K562 (cell line): Measurements from ENCODE around the gene GIPC3. TPM values are rescaled to one million over a fixed set of nuclear protein-coding genes. Genes with fewer than 3 reads are reported as not detected.

Experiments used
- DEAF1 ChIP-seq: fragments of 450-650 bp; formaldehyde crosslinking; IDR thresholded peaks from 2 replicates; pipeline ENCODE4 v1.4.0; 2020; ENCODE audit warnings: mild to moderate bottlenecking, moderate library complexity
- E2F8 ChIP-seq: fragments of 450-650 bp; IDR thresholded peaks from 2 replicates; pipeline ENCODE4 v1.7.1; 2018; ENCODE audit warnings: mild to moderate bottlenecking, low read depth; ENCODE audit not compliant: partially characterized antibody
- NBN ChIP-seq: fragments of 450-650 bp; IDR thresholded peaks from 2 replicates; pipeline ENCODE4 v1.6.1; 2016; ENCODE audit warnings: low read depth, mild to moderate bottlenecking
- RAD21 ChIP-seq, 2 experiments: fragments of 250-450 bp in 1 of 2; fragments of 450-650 bp in 1 of 2; sonication (Bioruptor Pico) in 1 of 2; formaldehyde crosslinking in 1 of 2; IDR thresholded peaks in 1 of 2; conservative IDR thresholded peaks in 1 of 2; 2 replicates each; pipeline versions ENCODE4 v1.4.0 to v1.8.0; 2020 to 2022; ENCODE audit warnings: mild to moderate bottlenecking in 2 of 2, moderate library complexity in 1 of 2
- ZC3H11A ChIP-seq: IDR thresholded peaks from 2 replicates; pipeline ENCODE4 v1.6.1; 2012; ENCODE audit warnings: low read depth, low read length, improper control_type of control experiment
- ZNF740 ChIP-seq, 3 experiments: fragments of 200-800 bp in 1 of 3; sonication (Bioruptor generic) in 1 of 3; sonication (generic) in 1 of 3; formaldehyde crosslinking in 1 of 3; IDR thresholded peaks; 2 replicates each; pipeline versions ENCODE4 v1.6.1 to v1.8.0; 2016 to 2022; ENCODE audit warnings: mild to moderate bottlenecking in 2 of 3, missing compliant biosample characterization in 2 of 3, missing genetic modification characterization in 2 of 3, missing genetic modification reagents in 1 of 3
- polyA plus RNA-seq, 8 experiments: library from polyadenylated mRNA; depleted of rRNA in 4 of 8; stranded (reverse) in 5 of 8; unstranded in 3 of 8; fragments of >200 nt; fragmentation: Nextera tagmentation in 2 of 8; fragmentation: Illumina TruSeq in 1 of 8; extraction: Ambion mirVana in 2 of 8; extraction: Trizol in 1 of 8; gene quantifications; 2 replicates each; pipeline versions ENCODE4 v1.2.1 to v1.2.3, GENCODE V29; 2011 to 2014; ENCODE audit warnings: inconsistent platforms in 1 of 8, missing spikeins in 1 of 8
- total RNA-seq, 7 experiments: library from RNA; depleted of rRNA in 6 of 7; stranded (reverse); fragments of >200 nt in 6 of 7; fragmentation: Illumina TruSeq in 2 of 7; extraction: Trizol in 2 of 7; gene quantifications; 2 replicates each; pipeline versions ENCODE4 v1.2.1 to v1.2.3, GENCODE V29; 2011 to 2021; ENCODE audit warnings: low replicate concordance in 1 of 7
- TF ChIP-seq, protein P1 (sequence below): fragments of 200-800 bp; sonication (Bioruptor generic); IDR thresholded peaks from 2 replicates; pipeline ENCODE4 v1.6.1; 2017; ENCODE audit warnings: missing genetic modification characterization, missing compliant biosample characterization

GIPC3 gene
- total and polyA plus RNA-seq, 9 of the 15 experiments (the other 6 are each of a cell fraction or from before 2014, with no cell fraction given) = 0.03 to 3.6 (median 1.5) TPM; not detected in 1

DNA sequence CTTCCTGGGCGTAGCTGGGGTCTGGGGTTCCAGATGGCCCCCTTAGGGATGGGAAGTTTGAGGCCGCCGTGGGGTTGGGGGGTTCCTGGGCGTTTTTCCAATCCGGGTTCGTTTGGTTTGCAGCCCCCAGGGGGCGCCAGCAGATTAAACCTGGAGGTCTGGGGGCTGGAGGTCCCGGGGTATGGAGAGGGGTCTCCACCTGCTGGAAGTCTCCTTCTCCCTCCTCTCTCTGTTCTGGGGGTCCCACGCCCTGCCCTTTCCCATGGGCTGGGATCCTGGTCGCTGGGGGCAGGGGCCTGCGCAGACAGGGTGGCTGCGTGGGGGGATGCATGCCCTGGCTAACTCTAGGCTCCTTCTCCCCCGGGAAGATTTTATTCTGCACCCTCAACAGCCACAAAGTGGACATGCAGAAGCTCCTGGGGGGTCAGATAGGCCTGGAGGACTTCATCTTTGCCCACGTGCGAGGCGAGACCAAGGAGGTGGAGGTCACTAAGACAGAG, 899 bp downstream of the GIPC3 start (continued):
- TF ChIP-seq DEAF1 (peak; percentile 30; the same call in 1 of the 2 replicates), ZNF740 (CRISPR knock-in tag; IDR thresholded peaks at IDR 0.05) (no peak), ZNF740 (tag; IDR thresholded peaks at IDR 0.05) (peak in 1 of 2 experiments; percentile 45; a peak in 1 of 4 replicates), RAD21 (CRISPR knock-in tag; conservative IDR thresholded peaks at IDR 0.05 in 1 of 2, IDR thresholded peaks at IDR 0.05 in 1 of 2) (peak; percentile 74 to 87), NBN (no peak), E2F8 (no peak), ZC3H11A (no peak)
- TF ChIP-seq, protein P1, sequence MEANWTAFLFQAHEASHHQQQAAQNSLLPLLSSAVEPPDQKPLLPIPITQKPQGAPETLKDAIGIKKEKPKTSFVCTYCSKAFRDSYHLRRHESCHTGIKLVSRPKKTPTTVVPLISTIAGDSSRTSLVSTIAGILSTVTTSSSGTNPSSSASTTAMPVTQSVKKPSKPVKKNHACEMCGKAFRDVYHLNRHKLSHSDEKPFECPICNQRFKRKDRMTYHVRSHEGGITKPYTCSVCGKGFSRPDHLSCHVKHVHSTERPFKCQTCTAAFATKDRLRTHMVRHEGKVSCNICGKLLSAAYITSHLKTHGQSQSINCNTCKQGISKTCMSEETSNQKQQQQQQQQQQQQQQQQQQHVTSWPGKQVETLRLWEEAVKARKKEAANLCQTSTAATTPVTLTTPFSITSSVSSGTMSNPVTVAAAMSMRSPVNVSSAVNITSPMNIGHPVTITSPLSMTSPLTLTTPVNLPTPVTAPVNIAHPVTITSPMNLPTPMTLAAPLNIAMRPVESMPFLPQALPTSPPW (CRISPR knock-in tag) = 0 out of 2 replicates have a peak, but pooled peaks have one; percentile 12
